Fibroblast of peridontal ligament (primary cell): ENCODE results near the gene NPY.

ENCODE experiments used
- DNase-seq: peaks from one replicate; pipeline ENCODE4 v3.0.0-alpha.2; 2010; ENCODE audit errors: extremely low read depth

The NPY gene

DNA sequence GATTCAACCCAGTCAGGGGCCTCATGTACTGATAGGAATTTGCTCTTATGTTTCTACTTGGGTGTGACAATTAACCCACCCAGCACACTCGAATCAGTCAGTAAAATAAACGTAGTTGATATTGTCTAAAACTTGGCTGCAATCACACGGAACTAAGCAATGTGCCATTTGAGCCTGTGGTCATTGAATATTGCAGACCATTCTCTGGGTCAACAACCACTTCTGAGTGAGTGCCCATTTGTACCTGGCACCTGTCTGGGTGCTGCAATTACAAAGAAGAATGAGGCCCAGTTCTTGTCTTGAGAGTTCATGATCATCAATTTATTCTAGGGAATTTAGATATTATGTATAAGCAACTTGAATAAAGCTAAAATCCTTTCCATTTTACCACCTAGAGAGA is 29.8 kb downstream of the NPY start:
- DNase-seq = no peak

DNA sequence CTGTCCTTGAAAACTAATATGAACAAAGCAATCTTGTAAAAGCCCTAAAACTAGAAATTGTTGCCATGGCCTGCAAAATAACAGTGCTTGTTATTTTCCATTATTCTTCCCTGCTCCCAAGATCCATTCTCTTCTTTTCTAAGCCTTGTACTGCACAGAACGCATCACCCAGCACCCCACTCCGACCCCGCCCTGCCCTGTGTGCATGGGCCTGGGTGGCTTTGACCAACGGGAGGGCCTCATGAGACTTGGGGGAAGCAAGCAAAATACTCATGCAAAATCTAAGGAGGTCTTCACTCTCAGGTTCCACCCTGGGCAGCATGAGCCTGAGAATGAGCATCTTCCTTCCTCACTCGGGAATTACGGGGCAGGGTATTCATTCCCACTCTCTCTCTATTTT is 32.4 kb downstream of the NPY start:
- no peak for DNase-seq

DNA sequence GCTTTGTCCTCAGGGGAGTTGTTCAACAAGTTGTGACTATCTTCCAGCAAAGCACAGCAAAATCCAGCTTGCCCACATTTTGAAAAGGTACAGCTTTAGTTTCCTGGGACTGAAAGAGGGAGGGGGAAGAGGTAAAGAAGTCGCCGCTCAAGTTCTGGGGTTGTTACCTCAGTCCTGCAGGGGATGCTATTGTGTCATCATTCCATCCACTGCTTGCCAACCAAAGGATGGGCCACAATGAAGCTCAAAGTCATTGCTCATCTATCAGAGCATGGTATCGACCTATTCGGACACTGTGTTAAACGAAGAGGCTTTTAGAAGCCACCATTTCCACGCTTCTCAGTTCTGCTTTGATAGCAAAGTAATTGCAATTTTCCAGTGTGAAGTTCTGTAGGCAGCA is 34.3 kb downstream of the NPY start:
- DNase-seq = no peak

DNA sequence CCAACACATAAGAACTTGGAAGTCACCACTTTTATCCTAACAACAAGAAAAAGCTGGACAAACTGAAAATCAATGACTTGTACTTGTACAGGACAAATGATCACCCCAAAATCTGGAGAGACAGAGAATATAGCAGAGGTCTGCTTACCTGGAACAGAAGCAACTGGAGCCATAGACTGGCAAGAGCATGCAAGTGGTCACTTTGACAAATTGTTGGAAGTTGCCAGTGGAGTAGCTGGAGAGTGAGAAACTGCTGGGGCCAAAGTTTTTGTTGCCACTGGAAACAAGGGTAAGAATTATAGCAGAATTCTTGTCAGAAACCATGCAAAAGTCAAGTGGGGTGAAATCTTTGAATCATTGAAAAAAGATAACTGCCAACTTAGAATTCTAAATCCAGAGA is 35.2 kb downstream of the NPY start:
- DNase-seq = no peak

DNA sequence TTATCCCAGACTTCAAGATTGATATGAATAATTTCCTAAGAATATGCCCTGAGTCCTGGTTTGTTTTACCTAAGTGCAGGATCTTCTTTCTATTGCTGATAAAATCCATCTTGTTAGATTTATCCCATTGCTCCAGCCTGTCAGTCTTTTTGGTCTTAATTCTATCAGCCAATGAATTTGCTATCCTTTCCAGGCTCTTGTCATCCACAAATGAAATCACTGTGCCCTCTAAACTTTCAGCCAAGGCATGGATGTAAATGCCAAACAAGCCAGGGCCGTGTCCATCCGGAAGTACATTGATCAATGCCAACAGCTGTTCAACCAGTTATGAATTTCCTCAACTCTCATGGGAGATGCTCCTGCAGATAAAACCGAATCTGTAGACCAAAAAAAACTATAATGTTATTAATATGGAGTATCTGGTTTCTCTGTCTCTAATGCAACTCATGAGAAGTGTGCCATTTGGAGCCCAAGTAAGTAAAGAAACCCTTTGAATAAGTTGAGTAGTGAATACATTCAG is 40.0 kb downstream of the NPY start:
- DNase-seq = no peak

DNA sequence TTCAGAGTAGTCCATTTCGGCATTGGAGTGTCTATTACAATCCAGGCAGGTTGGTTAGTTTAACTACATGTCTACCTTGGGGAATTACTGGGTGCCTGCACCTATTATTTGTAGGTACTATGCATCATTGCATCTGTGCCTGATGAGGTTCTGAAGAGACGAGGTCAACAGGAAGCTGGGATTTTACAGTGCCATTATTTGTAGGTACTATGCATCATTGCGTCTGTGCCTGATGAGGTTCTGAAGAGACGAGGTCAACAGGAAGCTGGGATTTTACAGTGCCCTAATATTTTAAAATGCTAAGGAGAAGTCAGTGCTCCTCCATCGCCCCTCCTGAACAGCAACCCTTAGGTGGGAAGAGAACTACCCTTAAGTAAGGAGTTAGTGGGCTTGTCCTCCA is 41.7 kb downstream of the NPY start:
- no peak for DNase-seq

DNA sequence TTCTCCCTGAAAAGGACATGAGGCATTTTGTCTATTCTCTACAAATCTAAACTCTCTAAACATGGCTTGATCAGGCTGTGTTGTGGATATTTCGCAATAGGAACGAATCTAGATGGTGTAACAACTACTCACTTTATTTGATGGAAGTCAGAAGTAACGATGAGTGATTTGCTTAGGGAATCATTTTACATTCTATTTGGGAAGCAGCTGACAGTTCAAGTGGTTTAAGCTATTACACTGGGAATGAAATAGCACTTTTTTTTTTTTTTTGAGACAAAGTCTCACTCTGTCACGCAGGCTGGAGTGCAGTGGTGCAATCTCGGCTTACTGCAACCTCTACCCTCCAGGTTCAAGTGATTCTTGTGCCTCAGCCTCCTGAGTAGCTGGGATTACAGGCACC is 44.1 kb downstream of the NPY start:
- DNase-seq = no peak

DNA sequence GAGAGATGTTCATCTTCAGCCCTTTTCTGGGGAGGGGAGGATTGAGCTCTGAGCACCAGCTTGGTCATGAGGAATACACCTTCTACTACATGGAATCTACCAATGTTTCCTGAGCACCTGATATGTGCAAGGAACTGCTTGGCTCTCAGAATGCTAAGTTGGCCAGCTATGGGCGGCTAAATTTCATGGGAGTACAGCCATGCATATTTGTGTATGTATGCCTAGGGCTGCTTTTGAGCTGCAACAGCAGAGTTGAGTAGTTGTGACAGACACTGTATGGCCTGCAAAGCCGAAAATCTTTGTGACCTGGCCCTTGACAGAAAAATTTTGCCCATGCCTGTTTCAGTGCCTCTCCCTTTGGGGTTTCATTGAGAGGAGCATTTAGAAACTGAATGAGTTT is 44.9 kb downstream of the NPY start:
- no peak for DNase-seq

DNA sequence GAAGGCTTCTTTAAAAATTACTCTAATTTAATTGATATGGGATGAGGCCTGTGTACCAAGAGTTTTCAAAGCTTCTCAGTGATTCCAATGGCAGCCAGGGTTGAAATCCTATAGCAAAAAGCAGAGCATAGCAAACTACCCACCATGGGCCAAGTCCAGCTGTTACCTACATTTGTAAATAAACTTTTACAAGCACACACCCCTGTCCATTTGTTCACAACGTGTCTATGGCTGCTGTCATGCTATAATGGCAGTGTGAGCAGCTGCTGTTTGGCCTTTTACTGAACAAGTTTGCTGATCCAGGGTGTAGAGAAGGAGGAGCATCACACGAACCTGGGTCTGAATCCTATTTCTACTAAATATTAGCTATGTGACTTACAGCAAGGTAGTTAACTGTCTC is 50.0 kb downstream of the NPY start:
- DNase-seq = no peak

DNA sequence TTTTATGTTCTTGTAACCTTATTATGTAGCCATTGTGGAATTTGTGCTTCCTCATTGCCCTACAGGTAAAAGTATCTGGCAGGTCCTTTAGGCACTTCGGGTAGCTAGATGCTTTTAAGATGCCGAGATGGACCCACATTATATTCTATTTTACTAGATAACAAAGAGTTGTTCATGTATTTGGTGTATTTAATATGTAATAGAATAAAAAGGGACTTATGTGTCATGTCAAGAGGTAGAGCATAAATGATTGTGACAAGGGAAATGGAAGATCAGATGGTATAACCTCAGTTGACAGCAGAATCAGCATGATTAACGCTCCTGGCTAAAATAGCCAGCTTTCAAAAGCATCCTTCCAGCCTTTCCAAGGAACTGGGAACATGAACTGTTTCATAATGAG is 50.6 kb downstream of the NPY start:
- no peak for DNase-seq

DNA sequence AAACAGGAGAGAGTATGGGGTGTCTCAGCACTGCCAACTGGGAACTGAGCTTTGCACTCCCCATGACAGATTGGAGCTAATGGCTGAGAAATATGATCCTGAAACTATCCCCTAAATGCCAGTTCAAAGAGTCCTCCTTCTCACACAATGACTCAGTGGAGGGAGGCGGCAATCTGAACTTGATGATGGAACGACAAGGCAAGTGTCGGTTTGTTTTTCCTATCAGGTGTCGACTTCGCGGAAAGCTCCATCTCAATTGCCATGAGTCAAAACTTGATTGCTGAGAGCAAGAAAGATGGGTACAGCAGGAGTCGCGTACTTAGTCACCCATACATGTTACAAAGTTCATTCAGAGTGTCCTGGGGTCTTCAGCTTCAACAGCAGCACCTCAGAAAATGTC is 52.5 kb downstream of the NPY start:
- no peak for DNase-seq

DNA sequence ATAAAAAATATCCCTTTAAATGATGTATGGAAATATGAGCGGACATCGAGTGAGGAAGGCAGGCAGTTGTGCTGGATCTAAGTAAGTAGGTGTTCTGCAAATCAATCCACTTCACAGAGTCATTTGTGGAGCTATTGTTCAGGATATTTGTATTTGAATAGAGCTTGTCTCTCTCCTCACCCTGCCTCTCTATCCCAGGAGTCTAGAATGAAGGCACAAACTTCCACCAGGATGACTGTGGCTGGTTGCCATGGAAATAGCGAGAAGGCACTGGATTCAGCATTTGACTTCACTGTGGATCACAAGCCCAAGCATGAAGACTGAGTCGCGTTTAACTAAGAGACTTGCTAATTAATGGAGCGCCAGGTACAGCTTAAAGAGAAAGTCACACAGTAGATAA is 53.2 kb downstream of the NPY start:
- DNase-seq = no peak

DNA sequence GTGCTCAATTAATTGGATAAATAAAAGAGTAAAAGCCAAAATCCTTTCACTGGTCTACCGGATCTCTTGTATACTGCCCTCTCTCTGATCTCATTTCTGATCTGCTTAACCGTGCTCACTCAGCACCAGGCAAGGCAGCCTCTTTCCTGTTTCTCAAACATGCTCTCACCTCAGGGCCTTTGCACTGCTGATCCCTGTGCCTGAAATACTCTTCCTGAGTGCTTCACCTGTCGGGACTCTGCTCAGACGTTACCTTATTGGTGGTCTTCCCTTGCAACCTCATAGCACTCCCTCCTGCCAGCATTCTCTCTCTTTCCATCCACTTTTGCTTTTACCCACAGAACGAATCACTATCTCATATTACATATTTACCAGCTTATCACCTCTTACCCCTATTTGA is 55.6 kb downstream of the NPY start:
- no peak for DNase-seq

DNA sequence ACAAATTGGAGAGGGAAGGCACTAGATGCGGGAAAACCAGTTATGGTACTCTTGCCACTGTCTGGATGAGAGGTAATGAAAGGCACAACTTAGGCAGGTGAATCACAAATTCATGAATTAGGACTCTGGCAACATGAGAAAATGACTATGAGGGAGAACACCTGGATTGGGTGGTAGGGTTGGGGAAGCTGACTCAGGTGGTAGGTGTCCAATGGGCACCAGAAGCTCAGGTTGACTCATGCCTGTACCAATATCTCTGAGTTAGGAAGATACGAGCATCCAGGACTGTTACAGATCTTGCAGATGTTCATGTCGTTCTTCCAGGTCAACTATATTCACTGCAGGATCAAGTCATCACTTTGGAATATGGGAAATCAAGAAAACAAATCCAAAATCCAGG is 56.7 kb downstream of the NPY start:
- no peak for DNase-seq
